OCI-LY3 (cell line): ENCODE data around the gene MIPOL1.

ENCODE experiments used
- CTCF ChIP-seq: fragments of 200-600, 300-600 bp; sonication (generic); IDR thresholded peaks from 2 replicates; pipeline ENCODE4 v1.5.1; 2014; ENCODE audit warnings: antibody characterized with exemption, low read length, low read depth
- EZH2phosphoT487 ChIP-seq: fragments of 200-600 bp; shearing (Covaris generic); IDR thresholded peaks from 2 replicates; pipeline ENCODE4 v1.6.1; 2018; ENCODE audit warnings: antibody characterized with exemption, mixed run types, low read depth

GRCh38 chr14:37429618-37430017 is 231.9 kb downstream of the MIPOL1 start:
- TF ChIP-seq CTCF (no peak), EZH2phosphoT487 (no peak)
